ENCODE results near the gene ALK. TPM values are rescaled to one million over a fixed set of nuclear protein-coding genes. Genes with fewer than 3 reads are reported as not detected.

The ALK gene
- total and polyA plus RNA-seq, 2 donors (not counting 1 experiment from before 2014, with no cell fraction given) = not detected

DNA sequence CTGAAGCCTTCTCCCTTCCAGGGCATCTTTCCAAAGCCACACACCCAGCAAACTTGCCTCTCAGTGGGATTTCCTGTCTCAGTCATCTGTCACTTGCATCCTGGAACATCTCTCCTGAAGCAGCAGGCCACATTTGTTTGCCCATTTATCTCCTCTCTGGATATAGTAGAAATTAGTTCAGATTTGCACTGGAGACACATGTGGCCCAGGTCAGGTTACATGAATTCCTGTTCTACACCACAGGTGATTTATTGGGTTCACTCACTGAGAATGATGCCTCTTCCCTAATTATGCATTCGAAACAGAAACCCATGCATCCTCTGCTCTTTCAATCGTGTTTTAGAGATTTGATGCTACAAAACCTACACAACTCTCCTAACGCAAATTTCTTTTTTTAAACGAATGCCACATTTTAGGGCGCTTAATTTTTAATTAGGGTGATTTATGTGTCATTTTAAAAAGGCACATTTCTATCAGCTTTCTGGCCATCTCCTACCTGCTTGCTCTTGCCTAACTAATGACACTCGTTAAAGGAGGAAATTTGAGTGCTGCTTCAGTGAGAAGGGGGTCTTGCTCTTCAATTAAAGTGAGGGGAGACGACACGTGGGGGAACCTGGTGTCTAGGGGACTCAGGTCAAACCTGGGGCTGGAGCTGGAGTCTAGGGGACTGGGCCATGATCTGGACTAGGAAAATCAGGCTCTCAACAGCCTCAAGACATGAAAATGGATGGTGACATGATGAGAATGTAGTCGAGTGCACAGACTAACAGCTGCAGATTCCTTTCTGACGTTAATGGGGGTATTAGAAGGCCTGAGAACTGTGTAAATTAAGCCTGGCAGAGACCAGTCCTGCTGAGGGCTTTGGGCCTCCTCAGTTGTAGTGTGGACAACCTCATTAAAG is 584.8 kb downstream of the ALK start:
- no peaks in the 10 kb centered on the region for H3K27me3 ChIP-seq (replicated peaks in 1 of 4; ENCODE audit: control extremely low read depth in 1 of 4, control insufficient read depth in 3 of 4, insufficient read depth in 4 of 4, low read length in 3 of 4)
- H3K36me3 ChIP-seq (replicated peaks in 1 of 2; ENCODE audit: control extremely low read depth in 1 of 2, control insufficient read depth in 1 of 2, extremely low read depth in 1 of 2, insufficient read depth in 2 of 2, low read length in 1 of 2) = no peaks in the 10 kb centered on the region
- CTCF ChIA-PET = no interaction called here
- H3K9me3 ChIP-seq (ENCODE audit: control extremely low read depth in 1 of 3, control insufficient read depth in 2 of 3, insufficient read depth in 1 of 3, low read length in 2 of 3) = no peaks in the 10 kb centered on the region
- H4K20me1 ChIP-seq (ENCODE audit: control insufficient read depth, insufficient read depth, low read length, poor library complexity, severe bottlenecking) = no peaks in the 10 kb centered on the region
- H3K4me1 ChIP-seq (ENCODE audit: control insufficient read depth in 2 of 2, insufficient read depth in 2 of 2, low read length in 2 of 2) = no peaks in the 10 kb centered on the region
- H3K9me3 Mint-ChIP-seq (ENCODE audit: insufficient read depth) = no peaks in the 10 kb centered on the region
- no peak for ATAC-seq (ENCODE audit: low read depth)
- intact Hi-C loops (cut with micrococcal nuclease) = no loop called here
- no peaks in the 10 kb centered on the region for H3K4me1 Mint-ChIP-seq
- DNase-seq = no peak
- H3K4me3 Mint-ChIP-seq = no peak overlapping the region
- no peak overlapping the region for H2AFZ ChIP-seq (ENCODE audit: insufficient read depth, low read depth, low read length, poor library complexity, severe bottlenecking)
- 91% methylated on average over 6 of the region's 10 CpGs for WGBS (ENCODE audit: insufficient coverage)
- H3K27me3 Mint-ChIP-seq = peaks cover 9% of the 10 kb centered on the region
- H3K27ac Mint-ChIP-seq = no peak overlapping the region
- no peak for TF ChIP-seq EZH2 (IDR thresholded peaks at IDR 0.05; ENCODE audit: borderline replicate concordance, insufficient read depth, low read depth, low read length, poor library complexity, severe bottlenecking)
- no peak for TF ChIP-seq CTCF (IDR thresholded peaks at IDR 0.05)
- H3K4me2 ChIP-seq (replicated peaks; ENCODE audit: low read depth, low read length, poor library complexity, severe bottlenecking) = no peak overlapping the region
- no peaks in the 10 kb centered on the region for H3K79me2 ChIP-seq (ENCODE audit: control insufficient read depth, insufficient read depth, low read length)
- no peak overlapping the region for H3K9ac ChIP-seq (ENCODE audit: low read length)
- POLR2A ChIA-PET = no interaction called here
- no peak overlapping the region for H3K27ac ChIP-seq (ENCODE audit: low read length in 2 of 2)
- H3K4me3 ChIP-seq (ENCODE audit: control extremely low read depth in 1 of 5, extremely low read depth in 1 of 5, insufficient read depth in 1 of 5, low read depth in 2 of 5, low read length in 4 of 5) = no peak overlapping the region

DNA sequence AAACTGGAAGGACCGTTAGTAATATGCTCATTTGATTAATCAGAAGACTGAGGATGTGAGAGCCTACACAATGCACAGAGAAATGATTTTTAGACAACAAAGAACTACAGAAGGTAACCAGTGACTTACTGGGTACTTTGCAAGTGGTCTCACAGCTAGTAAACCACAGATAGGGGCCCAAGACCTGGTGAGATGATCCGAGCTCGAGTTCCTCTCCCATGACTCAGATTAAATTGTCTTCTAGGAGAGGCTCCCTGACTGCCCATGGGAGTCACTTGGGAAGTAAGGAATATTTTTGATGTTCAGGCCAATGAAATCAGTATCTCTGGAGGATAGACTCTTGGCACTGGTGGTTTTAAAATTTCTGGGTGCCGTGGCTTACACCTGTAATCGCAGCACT is 586.0 kb downstream of the ALK start:
- DNase-seq (no peak), ATAC-seq (ENCODE audit: low read depth) (no peak)
- H3K27me3 ChIP-seq (replicated peaks in 1 of 4; ENCODE audit: control extremely low read depth in 1 of 4, control insufficient read depth in 3 of 4, insufficient read depth in 4 of 4, low read length in 3 of 4) = no peaks in the 10 kb centered on the region
- no peak overlapping the region for H3K4me2 ChIP-seq (replicated peaks; ENCODE audit: low read depth, low read length, poor library complexity, severe bottlenecking)
- H3K4me1 ChIP-seq (ENCODE audit: control insufficient read depth in 2 of 2, insufficient read depth in 2 of 2, low read length in 2 of 2) = no peaks in the 10 kb centered on the region
- no peaks in the 10 kb centered on the region for H3K9me3 ChIP-seq (ENCODE audit: control extremely low read depth in 1 of 3, control insufficient read depth in 2 of 3, insufficient read depth in 1 of 3, low read length in 2 of 3)
- Mint-ChIP-seq H3K4me3 (no peak overlapping the region), H3K27ac (no peak overlapping the region), H3K9me3 (ENCODE audit: insufficient read depth) (no peaks in the 10 kb centered on the region), H3K4me1 (no peaks in the 10 kb centered on the region), H3K27me3 (peaks cover 9% of the 10 kb centered on the region)
- H3K9ac ChIP-seq (ENCODE audit: low read length) = no peak overlapping the region
- CTCF ChIA-PET = no interaction called here
- intact Hi-C loops (cut with micrococcal nuclease) = no loop called here
- POLR2A ChIA-PET = no interaction called here
- no peaks in the 10 kb centered on the region for H3K36me3 ChIP-seq (replicated peaks in 1 of 2; ENCODE audit: control extremely low read depth in 1 of 2, control insufficient read depth in 1 of 2, extremely low read depth in 1 of 2, insufficient read depth in 2 of 2, low read length in 1 of 2)
- 100% methylated on average over 1 of the region's 5 CpGs for WGBS (ENCODE audit: insufficient coverage)
- TF ChIP-seq EZH2 (IDR thresholded peaks at IDR 0.05; ENCODE audit: borderline replicate concordance, insufficient read depth, low read depth, low read length, poor library complexity, severe bottlenecking) (no peak), CTCF (IDR thresholded peaks at IDR 0.05) (no peak)
- no peaks in the 10 kb centered on the region for H4K20me1 ChIP-seq (ENCODE audit: control insufficient read depth, insufficient read depth, low read length, poor library complexity, severe bottlenecking)
- H3K79me2 ChIP-seq (ENCODE audit: control insufficient read depth, insufficient read depth, low read length) = no peaks in the 10 kb centered on the region
- H3K27ac ChIP-seq (ENCODE audit: low read length in 2 of 2) = no peak overlapping the region
- H2AFZ ChIP-seq (ENCODE audit: insufficient read depth, low read depth, low read length, poor library complexity, severe bottlenecking) = no peak overlapping the region
- H3K4me3 ChIP-seq (ENCODE audit: control extremely low read depth in 1 of 5, extremely low read depth in 1 of 5, insufficient read depth in 1 of 5, low read depth in 2 of 5, low read length in 4 of 5) = no peak overlapping the region
